GM23248 (cell line): ENCODE measurements around the gene CSTF1.

ENCODE experiments used
- EZH2 ChIP-seq: fragments of 200-600 bp; sonication (generic); IDR thresholded peaks from 2 replicates; pipeline ENCODE4 v1.6.1; 2018; ENCODE audit warnings: antibody characterized with exemption, mild to moderate bottlenecking; ENCODE audit not compliant: insufficient read depth, poor library complexity, severe bottlenecking
- EZH2phosphoT487 ChIP-seq: fragments of 200-600 bp; sonication (generic); IDR thresholded peaks from 2 replicates; pipeline ENCODE4 v1.6.1; 2018; ENCODE audit warnings: antibody characterized with exemption, moderate library complexity, mild to moderate bottlenecking, low read depth; ENCODE audit not compliant: insufficient read depth

DNA sequence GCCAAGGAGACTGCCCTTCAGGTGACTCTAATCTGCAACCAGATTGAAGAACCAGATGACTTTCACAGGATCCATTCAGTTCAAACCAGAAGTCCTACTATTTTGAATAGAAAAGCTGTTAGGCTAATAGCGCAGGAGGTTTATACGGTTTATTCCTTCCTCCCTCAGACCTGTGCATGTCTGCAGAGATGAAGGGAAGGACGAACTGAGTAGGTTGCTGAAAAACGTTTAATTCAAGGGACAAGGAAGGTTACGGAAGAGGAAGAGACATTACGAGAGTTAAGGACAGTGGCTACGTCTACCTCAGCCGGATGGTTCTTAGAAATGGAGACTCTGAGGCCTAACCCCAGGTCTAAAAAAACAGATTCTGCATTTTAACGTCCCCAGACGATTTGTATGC is 1.4 kb upstream of the CSTF1 start:
- TF ChIP-seq EZH2 (no peak), EZH2phosphoT487 (no peak)
